Prostate gland (tissue), 2 donors: ENCODE measurements around the gene IL17F.

Source experiments
- CTCF ChIP-seq, 4 experiments: fragments of 200-600 bp in 2 of 4; fragments of 450-650 bp in 2 of 4; sonication (generic) in 2 of 4; IDR thresholded peaks; 1 replicate in 3 of 4; 2 replicates in 1 of 4; pipeline ENCODE4 v1.5.1; 2016 to 2019; ENCODE audit warnings: antibody characterized with exemption in 4 of 4, mild to moderate bottlenecking in 2 of 4, moderate library complexity in 2 of 4
- POLR2A ChIP-seq: fragments of 450-650 bp; IDR thresholded peaks from one replicate; pipeline ENCODE4 v1.6.1; 2016; ENCODE audit warnings: antibody characterized with exemption, mild to moderate bottlenecking
- POLR2AphosphoS5 ChIP-seq: sonication (generic); formaldehyde crosslinking; IDR thresholded peaks from one replicate; pipeline ENCODE4 v1.6.1; 2017; ENCODE audit warnings: antibody characterized with exemption

- no peak for TF ChIP-seq CTCF (IDR thresholded peaks at IDR 0.05)
- no peak for TF ChIP-seq POLR2A
- TF ChIP-seq POLR2AphosphoS5: no peak
Observed at GRCh38 chr6:52260634-52261033, 16.3 kb upstream of the IL17F start.
